Activated naive CD4-positive, alpha-beta T cell treated with Interleukin-2 at 50 U/mL for 16 hours (primary cell): ENCODE measurements around the gene GALM.
"Not testable (repeated sequence)": the region's sequence is repeated elsewhere in the genome, so short reads cannot be mapped to it uniquely, and the experiment has no call there.

Experiments
- DNase-seq: peaks from one replicate; pipeline ENCODE4 v3.0.0-alpha.2; 2020

Gene GALM

DNA sequence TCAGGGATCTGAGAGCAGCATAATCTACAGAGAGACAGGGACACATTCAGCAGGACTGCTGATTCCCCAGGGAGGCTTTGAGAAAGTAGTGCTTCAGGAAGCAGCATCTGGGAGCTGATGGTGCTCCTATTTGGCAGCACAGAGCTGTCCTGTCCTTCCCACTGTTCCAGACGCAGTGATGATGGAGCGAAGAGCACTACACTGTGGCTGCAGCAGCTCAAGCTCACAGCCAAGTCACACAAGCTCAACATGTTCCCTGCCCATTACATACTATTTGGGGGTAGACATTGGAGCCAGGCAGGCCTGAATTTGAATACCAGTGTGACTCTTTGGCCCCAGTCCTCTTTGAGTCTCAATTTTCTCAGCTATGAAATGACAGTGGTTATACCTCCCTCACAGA is 15.2 kb upstream of the GALM start:
- no peak for DNase-seq

DNA sequence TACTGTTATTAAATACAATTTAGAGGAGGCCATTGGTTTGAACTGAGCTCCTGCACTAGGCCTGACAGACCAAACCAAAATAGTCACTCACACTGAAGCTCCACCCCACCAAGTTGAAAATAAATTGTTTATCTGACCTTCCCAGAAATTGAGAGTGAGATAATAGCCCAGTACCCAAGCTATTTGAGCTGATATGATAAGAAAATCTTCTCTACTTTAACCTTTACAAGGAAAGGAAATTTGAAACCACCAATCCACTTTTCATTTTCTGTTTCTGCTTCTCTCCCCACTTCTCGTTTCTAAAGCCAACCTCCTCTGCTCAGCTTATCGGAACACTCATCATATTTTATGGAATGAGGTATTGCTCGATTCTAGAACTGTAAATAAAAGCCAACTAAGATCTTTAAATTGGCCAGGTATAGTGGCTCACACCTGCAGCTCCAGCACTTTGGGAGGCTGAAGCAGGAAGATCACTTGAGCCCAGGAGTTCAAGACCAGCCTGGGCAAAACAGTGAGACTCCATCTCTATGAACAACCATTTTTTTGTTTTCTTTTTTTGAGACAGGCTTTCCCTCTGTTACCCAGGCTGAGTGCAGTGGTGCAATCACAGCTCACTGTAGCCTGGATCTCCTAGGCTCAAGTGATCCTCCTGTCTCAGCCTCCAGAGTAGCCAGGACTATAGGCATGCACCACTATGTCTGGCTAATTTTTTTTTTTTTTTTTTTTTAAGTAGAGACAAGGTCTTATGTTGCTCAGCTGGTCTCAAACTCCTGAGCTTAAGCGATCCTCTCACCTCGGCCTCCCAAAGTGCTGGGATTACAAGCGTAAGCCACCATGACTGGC is 13.3 kb upstream of the GALM start:
- no peak for DNase-seq

DNA sequence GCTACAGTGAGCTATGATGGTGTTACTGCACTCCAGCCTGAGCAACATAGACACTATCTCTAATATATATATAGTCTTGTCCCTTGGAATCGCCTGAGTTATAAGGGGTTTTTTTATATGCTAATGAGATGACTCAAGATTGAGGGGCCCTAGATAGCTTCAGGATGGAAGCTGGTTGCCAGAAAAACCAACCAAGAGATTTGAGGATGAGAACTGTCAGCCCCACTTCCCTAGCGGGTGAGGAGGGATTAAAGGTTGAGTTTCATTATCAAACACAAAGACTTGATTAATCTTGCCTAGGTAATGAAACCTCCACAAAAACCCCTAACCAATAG is 12.6 kb upstream of the GALM start:
- DNase-seq, result no peak

DNA sequence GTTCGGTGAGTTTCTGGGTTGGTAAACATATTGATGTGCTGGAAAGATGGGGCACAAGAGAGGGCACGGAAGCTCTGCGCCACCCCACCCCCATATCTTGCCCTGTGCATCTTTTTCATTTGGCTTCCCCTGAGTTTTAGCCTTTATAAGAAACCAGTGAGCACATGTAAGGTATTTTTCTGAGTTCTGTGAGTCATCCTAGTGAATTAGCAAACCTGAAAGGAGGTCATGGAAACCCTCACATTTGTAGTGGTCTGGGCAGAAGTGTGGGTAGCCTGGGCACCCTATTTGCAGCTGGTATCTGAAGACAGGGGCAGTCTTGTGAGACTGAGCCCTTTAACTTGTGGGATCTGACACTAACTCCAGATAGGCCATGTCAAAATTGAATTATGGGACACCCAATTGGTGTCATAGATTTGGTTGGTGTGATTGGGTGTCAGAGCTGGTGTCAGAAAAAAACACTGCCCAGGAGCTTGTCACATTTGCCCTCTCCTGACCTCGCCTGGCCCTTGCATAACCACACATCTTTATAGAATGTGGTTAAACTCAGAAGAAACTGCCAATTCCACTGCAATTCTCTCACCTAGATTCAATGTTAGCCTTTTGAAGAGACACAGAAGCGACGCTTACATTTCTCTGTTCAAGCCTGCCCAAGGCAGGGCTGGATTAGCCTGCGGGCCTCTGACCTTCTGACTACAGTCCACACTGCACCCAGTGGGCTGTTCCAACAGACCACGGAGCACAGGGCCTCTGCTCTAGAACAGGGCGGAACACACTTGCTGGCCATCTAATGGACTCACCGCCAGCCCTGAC is 12.0 kb upstream of the GALM start:
- DNase-seq, result peak; percentile 85

DNA sequence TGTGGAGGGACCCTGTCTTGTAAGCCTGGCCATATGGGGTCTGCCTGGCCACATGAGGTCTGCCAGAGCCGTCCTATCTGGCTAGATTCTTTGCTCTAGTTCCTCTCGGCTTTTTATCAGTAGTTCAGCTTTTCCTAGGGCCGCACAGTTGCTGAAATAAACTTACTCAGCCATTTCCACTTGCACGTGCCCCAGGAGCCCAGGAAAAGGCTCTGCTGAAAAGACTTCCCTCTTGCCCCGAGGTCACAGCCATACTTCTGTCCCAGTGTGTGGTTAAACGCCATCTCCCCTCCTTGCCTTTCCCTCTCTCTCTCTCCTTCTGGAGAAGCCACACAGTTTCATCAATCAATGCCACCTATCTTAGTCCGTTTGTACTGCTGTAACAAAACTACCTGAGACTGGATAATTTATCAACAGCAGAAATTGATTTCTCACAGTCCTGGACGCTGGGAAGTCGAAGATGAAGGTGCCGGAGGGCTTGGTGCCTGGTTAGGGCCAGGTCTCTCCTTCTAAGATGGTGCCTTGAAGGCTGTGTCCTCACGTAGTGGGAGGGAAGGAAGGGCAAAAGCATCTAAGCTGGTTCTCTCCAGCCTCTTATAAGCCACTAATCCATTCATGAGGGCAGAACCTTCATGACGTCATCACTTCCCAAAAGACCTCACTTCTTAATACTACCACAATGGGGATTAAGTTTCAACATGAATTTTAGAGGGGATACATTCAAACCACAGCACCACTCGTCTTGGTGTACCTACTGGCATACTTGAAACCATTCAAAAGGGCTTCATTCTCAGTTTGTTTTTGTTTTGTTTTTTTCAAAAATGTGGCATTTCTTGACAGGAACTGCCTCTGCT is 11.2 kb upstream of the GALM start:
- DNase-seq, result no peak

DNA sequence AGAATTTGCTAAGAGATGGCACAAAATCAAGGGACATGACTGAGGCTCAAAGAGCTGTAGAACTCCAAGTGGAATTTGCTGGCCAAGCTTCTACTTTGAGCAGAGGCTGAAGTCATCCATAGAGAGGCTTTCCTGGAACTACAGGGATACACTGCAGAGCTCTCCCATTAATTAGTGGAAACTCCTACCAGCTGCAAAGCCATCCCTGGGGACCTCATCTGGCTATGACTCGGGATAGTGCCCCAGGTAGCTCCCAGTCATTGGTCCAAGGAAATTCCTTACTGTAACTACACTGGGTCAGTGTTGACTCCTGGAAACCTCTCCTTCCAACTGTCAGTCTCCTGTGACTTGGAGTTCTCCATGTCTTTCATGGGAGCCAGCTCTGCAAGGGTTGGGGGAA is 10.5 kb upstream of the GALM start:
- no peak for DNase-seq

DNA sequence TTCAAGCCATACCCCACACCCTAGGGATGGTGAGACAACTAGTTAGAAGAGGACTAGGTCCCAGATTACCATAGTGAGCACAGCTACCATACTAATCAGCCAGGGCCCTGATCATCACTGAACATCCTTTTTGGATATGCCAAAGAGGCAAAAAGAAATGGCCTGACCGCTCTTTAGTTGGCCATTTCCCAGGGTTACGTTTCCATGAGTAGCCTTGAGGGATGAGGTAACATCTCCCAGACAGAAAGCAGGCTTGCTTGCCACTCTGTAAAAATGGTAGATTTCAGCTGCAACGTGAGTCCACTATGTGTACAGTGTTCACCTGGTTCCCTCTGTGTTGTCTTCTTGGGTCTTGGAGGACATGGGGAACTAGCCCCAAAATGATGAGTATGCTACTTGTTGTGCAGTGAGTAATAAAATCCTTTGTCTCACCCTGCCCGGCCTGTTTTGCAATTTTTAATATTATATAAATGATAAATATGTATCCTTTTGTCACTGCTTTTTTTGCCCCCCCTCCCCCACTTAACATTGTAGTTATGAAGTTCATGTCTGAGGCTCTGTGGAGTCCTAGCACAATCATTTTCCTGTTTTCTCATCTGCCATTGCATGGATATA is 8.9 kb upstream of the GALM start:
- DNase-seq, result no peak

DNA sequence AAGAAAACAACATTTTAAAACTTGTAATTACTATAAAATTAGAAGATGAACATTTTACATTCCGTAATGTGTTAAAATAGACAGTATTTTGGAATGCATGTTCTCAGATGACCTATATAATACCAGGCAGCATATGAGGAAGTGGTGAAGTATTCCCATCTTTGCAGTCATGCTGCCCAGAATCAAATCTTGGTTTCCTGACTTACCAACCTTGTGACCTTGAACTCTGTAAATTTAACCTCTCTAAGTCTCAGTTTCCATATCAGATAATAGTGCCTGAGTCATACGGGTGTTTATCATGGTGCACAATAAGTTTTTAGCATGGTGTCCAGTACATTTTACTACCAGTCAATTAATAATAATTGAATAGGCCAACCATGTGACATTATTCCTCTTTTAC is 7.3 kb upstream of the GALM start:
- no peak for DNase-seq

DNA sequence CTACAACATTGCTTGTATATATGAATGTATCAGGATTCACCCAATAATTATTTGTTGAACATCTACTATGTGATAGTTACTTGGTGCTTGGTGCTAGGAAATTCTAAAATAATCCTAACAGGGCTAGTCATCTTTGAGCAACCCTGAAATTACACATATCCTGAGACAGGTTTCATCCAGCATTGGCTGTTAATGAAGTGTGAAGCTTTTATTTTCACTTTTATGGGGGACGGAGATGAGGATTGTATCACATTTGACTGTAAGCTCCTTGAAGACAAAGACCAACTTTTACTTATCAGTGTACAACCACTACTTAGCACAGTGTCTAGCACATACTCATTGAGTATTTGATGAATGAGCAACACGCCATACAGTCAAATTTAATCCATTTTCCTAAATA is 6.8 kb upstream of the GALM start:
- DNase-seq, result no peak

DNA sequence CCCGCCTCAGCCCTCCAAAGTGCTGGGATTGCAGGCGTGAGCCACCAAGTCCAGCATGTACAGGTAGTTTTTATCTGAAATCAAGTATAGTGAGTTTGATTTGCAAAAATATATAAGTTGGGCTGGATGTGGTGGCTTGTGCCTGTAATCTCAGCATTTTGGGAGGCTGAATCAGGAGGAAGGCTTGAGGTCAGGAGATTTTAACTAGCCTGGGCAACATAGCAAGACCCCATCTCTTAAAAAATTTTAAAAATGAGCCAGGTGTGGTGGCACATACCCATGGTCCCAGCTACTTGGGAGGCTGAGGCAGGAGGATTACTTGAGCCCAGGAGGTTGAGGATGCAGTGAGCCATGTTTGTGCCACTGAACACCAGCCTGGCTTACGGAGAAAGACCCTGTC is 5.6 kb upstream of the GALM start:
- DNase-seq, result no peak

DNA sequence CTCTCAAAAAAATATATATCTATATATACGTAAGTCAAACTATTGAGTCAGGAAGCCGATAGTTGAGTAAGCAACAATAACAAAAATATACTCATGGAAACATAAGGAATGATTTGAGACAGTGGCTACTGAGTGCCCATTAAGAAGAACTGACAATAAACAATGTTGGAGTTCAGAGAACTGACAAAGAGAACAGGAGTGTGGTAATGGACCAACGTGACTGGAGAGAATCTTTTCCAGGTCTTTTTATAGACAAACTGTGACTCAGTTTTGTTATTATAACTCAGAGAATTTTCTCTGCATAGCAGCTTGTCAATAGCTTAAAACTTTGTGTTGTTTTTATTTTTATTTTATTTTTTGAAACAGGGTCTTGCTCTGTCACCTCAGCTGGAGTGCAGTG is 4.6 kb upstream of the GALM start:
- DNase-seq, result no peak

DNA sequence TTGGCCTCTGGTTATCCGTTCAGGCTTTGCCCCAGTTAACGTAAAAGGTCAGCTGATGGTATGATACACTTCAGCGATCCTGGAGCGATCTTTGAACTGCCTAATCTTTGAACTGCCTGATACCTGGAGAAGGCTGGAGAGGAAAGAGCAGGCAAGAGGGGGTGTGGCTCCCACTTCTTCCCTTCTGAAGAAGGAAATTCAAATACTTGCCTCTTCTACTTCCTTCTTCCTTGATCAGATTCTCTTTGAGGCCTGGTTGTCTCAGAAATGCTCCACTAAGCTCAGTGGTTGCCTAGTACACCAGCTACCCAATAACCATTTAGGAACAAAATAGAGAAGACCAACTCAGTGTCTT is 619 bp downstream of the GALM start:
- DNase-seq, result peak; percentile 24

DNA sequence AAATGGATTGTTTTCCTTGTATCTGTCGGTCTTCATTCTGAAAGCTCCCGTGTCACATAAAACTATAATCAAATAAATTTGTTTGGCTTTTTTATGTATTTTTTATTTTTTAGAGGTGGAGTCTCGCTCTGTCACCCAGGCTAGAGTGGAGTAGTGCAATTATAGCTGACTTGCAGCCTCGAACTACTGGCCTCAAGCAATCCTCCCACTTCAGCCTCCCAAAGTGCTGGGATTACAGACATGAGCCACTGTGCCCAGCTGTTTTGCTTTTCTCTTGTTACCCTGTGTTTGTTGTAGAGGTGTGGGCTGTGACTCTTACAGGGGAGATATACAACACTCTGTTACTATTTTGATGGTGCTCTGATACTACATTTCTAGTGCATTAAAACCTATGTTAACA is 2.2 kb downstream of the GALM start:
- no peak for DNase-seq

DNA sequence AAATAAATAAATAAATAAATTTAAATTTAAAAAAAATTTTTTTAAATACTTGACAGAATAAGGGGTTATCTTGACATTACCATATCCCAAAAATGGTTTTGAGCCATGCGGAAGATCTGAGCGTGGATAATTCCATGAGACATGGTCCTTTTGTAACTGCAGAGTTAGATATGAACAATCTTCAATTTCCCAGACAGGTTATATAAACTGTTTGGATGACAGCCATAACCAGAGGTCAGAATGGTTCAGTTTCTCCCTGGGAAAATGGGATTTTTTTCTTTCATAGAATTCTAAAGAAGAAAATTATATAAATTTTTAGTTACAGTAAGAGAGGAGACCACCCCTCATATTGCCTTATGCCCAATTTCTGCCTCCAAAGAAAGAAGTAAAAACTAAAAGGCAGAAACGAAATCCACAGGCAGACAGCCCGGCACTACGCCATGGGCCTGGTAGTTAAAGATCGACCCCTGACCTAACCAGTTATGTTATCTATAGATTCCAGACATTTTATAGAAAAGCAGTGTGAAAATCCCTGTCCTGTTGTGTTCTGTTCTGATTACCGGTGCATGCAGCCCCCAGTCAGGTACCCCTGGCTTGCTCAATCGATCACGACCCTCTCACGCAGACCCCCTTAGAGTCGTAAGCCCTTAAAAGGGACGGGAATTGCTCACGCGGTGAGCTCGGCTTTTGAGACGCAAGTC is 3.0 kb downstream of the GALM start:
- no peak for DNase-seq

DNA sequence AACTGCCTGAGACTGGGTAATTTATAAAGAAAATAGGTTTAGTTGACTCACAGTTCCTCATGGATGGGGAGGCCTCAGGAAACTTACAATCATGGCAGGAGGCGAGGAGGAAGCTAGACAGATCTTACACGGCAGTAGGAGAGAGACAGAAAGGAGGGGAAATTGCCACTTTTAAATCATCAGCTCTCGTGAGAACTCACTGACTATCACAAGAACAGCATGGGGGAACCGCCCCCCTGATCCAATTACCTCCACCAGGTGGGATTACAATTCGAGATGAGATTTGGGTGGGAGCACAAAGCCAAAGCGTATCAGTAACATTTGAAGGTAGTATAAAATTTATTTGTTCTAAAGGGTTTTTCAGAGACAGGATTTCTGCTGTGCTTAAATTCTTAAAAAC is 5.4 kb downstream of the GALM start:
- DNase-seq, result no peak

DNA sequence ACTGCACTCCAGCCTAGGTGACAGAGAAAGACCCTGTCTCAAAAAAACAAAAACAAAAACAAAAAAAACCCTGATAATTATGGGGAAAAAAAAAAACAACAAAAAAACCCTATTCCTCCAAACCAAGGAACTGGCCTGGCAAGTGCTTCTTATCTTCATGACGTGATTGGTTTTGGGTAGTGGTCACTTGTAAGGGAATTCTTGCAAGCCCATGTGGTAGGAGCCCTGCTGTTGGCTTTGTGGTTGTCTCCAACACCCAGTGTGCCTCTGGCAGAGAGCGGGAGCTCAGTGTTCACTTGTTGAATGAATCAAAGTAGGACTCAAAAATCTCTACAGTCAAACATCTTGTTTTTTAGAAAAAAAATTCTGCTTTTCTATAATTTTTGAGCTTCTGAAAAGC is 6.0 kb downstream of the GALM start:
- no peak for DNase-seq

DNA sequence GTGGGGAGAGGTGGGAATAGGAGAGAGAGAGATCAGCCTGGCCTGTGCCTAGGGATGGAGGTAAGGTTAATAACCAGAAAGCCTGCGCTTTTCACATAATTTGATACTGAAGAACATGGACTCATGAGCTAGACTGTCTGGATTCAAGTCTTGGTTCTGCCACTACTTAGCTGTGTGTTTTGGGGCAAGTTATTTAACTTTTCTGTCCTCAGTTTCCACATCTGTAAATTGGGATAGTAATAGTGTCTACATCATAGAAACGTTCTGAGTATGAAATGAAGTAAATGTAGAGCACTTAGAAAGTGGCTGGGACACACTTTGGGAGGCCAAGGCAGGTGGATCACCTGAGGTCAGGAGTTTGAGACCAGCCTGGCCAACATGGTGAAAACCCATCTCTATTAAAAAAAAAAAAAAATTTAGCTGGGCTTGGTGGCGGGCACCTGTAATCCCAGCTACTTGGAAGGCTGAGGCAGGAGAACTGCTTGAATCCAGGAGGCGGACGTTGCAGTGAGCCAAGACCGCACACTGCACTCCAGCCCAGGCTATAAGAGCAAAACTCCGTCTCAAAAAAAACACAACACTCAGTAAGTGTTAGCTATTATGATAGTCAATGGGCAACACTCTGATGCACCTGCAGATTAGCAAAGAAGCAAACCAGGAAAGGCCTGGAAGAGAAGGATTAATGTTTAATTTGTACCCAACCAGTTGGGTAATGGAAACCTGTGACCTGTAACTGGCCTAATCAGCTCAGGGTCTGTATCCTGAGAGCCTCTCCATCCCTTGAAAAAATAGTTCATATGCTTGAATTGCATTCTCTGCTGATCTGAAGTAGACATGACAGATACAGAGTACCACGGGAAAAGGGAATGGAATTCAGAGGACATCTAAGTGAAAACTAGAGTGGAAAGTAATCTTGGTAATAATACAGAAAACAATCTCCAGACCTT is 6.8 kb downstream of the GALM start:
- no peak for DNase-seq

DNA sequence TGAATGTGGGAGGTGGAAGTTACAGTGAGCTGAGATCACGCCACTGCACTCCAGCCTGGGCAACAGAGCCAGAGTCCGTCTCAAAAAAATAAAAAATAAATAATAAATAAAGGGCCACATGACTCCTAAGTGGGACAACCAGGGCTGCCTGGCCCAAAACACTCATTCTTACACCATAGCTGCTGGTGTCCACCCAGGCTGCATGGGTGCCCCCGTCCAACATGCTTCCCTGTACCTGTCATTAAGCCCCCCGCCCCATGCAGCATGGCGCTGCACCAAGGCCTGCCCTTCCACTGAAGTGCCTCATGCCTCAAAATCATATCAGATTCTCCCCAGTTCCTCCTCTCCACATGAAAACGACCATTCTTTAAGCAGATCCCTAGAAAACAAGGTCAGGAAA is 10.8 kb downstream of the GALM start:
- DNase-seq, result no peak

DNA sequence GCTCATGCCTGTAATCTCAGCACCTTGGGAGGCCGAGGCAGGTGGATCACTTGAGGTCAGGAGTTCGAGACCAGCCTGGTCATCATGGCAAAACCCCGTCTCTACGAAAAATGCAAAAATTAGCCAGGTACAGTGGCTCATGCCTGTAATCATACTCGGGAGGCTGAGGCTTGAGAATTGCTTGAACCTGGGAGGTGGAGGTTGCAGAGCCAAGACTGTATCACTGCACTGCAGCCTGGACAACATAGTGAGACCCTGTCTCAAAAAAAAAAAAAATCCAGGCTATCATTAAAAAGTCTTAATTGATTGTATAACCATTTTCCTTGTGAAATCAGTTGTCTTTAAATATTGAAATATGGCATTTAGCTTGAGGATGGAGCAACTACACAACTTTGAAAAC is 15.0 kb downstream of the GALM start:
- DNase-seq, result not testable (repeated sequence)

DNA sequence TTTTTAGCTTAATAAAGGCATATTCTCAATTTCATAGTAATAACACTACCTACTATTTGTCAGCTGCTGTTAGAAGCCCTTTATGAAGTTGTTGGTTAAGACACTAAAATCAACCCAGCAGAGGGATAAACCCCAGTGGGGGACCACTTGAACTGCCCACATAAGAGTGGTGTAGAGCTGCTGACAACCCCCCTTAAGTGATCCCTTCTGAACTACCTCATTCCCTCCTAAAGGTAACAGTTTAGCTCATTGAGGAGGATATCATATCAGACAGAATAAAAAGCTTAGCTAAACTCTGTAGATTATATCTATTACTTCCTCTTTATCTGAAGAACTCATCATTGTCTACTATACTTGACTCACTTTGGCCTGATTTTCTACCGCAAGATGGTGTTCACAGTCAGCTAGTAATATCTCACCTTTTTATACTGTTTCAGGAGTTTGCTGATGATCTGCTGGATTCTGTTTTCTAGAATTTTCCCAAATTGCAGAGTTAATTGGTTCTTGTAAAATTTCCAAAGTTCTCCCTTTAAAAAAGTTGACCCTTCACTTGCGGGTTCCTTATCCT is 16.2 kb downstream of the GALM start:
- DNase-seq, result no peak

DNA sequence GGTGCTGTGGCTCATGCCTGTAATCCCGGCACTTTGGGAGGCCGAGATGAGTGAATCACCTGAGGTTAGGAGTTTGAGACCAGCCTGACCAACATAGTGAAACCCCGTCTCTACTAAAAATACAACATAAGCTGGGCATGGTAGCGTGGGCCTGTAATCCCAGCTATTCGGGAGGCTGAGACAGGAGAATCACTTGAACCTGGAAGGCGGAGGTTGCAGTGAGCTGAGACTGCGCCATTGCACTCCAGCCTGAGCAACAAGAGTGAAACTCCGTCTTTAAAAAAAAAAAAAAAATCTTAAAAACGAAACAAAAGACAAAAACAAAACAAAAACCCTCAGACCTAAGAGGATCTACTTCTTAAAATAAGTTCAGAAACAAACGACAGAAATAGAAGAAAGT is 16.7 kb downstream of the GALM start:
- peak; percentile 55 for DNase-seq
